HEK293 (cell line): ENCODE measurements around the gene MCAT.

Experiments used
- EGR2 ChIP-seq: fragments of 450-650 bp; formaldehyde crosslinking; IDR thresholded peaks from 2 replicates; pipeline ENCODE4 v1.5.1; 2016; ENCODE audit warnings: low read depth, missing biosample characterization, missing genetic modification characterization
- PRDM10 ChIP-seq: fragments of 450-650 bp; formaldehyde crosslinking; IDR thresholded peaks from 2 replicates; pipeline ENCODE4 v1.5.1; 2016; ENCODE audit warnings: missing biosample characterization, missing genetic modification characterization
- ZBTB8A ChIP-seq: fragments of 450-650 bp; formaldehyde crosslinking; IDR thresholded peaks from 2 replicates; pipeline ENCODE4 v1.5.1; 2016; ENCODE audit warnings: missing biosample characterization, missing genetic modification characterization
- ZNF157 ChIP-seq: fragments of 450-650 bp; formaldehyde crosslinking; IDR thresholded peaks from 2 replicates; pipeline ENCODE4 v1.5.1; 2016; ENCODE audit warnings: missing biosample characterization, missing genetic modification characterization
- ZNF335 ChIP-seq: fragments of 450-650 bp; formaldehyde crosslinking; conservative IDR thresholded peaks from 2 replicates; pipeline ENCODE4 v1.5.1; 2016; ENCODE audit warnings: missing biosample characterization, missing genetic modification characterization
- ZNF433 ChIP-seq: fragments of 450-650 bp; formaldehyde crosslinking; IDR thresholded peaks from 2 replicates; pipeline ENCODE4 v1.5.1; 2016; ENCODE audit warnings: missing biosample characterization, missing genetic modification characterization, low read depth

Gene MCAT

GRCh38 chr22:43085658-43086606, 57.3 kb downstream of the MCAT start (continued):
- TF ChIP-seq PRDM10 (tag by site-specific recombination) = peak; percentile 41
- TF ChIP-seq ZNF157 (tag by site-specific recombination) = no peak
- peak; percentile 43 for TF ChIP-seq ZNF335 (tag by site-specific recombination)
- no peak for TF ChIP-seq ZNF433 (tag by site-specific recombination)
- TF ChIP-seq ZBTB8A (tag by site-specific recombination) = 0 out of 2 replicates have a peak, but pooled peaks have one; percentile 19
- peak; percentile 98 for TF ChIP-seq EGR2
